Lung (tissue), 12 donors: ENCODE data around the gene CDHR2. TPM values are rescaled to one million over a fixed set of nuclear protein-coding genes. Genes with fewer than 3 reads are reported as not detected.
A peak's percentile ranks its signal among the peaks of the same experiment; 100 is the strongest.

Experiments
- ATAC-seq: fragments of 200-7000 bp; cut with Tn5 transposase; one replicate; pipeline ENCODE4 v1.9.1; 2020; ENCODE audit warnings: moderate number of reproducible peaks; ENCODE audit not compliant: insufficient read depth, low FRiP score
- DNase-seq, 3 donors: peaks; one replicate each; pipeline ENCODE4 v3.0.0-alpha.2; 2013 to 2017
- H3K27ac ChIP-seq, 2 donors: one replicate each; pipeline ENCODE4 v1.5.1; 2013; ENCODE audit warnings: mild to moderate bottlenecking in 2 of 2, moderate library complexity in 2 of 2, control low read depth in 1 of 2, inconsistent platforms in 1 of 2, low read depth in 1 of 2, low read length in 1 of 2
- H3K27me3 ChIP-seq, 3 donors: one replicate each; pipeline ENCODE4 v1.5.1; 2013; ENCODE audit warnings: low read length in 2 of 3; ENCODE audit not compliant: control insufficient read depth in 3 of 3, insufficient read depth in 3 of 3
- H3K36me3 ChIP-seq, 4 donors: one replicate each; pipeline ENCODE4 v1.5.1; 2013; ENCODE audit warnings: low read length in 4 of 4, mild to moderate bottlenecking in 1 of 4, moderate library complexity in 1 of 4; ENCODE audit not compliant: control insufficient read depth in 4 of 4, insufficient read depth in 4 of 4
- H3K4me1 ChIP-seq, 5 donors: one replicate each; pipeline ENCODE4 v1.5.1; 2013; ENCODE audit warnings: low read length in 5 of 5, mild to moderate bottlenecking in 2 of 5, moderate library complexity in 1 of 5; ENCODE audit not compliant: control insufficient read depth in 5 of 5, insufficient read depth in 5 of 5
- H3K4me3 ChIP-seq: one replicate; pipeline ENCODE4 v1.5.1; 2013; ENCODE audit warnings: mild to moderate bottlenecking, control low read depth, moderate library complexity
- H3K9ac ChIP-seq, 2 donors: one replicate each; pipeline ENCODE4 v1.5.1; 2013; ENCODE audit warnings: low read length in 2 of 2, control low read depth in 1 of 2; ENCODE audit not compliant: insufficient read depth in 1 of 2
- H3K9me3 ChIP-seq, 4 donors: one replicate each; pipeline ENCODE4 v1.5.1; 2013; ENCODE audit warnings: low read length in 3 of 4, mild to moderate bottlenecking in 1 of 4, moderate library complexity in 1 of 4; ENCODE audit not compliant: control insufficient read depth in 4 of 4, insufficient read depth in 3 of 4
- CTCF ChIP-seq: IDR thresholded peaks from 2 replicates; pipeline ENCODE4 v1.5.1; 2012; ENCODE audit warnings: mild to moderate bottlenecking; ENCODE audit errors: control extremely low read depth, extremely low read depth
- WGBS, 2 donors: extraction: QIAGEN DNeasy Blood & Tissue Kit; methylation state at CpG; one replicate each; pipeline ENCODE4 v1.1.7; 2013; 5-methylcytosine and 5-hydroxymethylcytosine counted together
- polyA plus RNA-seq, 2 donors: library from polyadenylated mRNA; stranded (reverse); fragments of 200-250 nt; gene quantifications; one replicate each; pipeline ENCODE4 v1.2.1, GENCODE V29; 2013
- total RNA-seq, 2 donors: library from RNA; depleted of rRNA in 1 of 2; stranded (reverse); fragments of >200 nt in 1 of 2; gene quantifications; one replicate each; pipeline ENCODE4 v1.2.1, GENCODE V29; 2014 to 2021
- donor health status: control.
- donor health status: control.
- donor health status: Bipolar disorder and iron deficiency.
- donor health status: healthy.
- donor health status: DM: yes; HTN: yes; CAD: no.

CDHR2 gene
- total and polyA plus RNA-seq, 4 donors = 0.02 to 1.5 (median 0.42) TPM

- WGBS, 2 donors = 0% methylated on average over 37 to 63 of the region's 63 CpGs
- Histone ChIP-seq H3K27me3 (no peaks in the 10 kb centered on the region), H3K9ac (peak within 1 kb of the TSS; percentile 80 to 92), H3K4me3 (peak within 1 kb of the TSS; percentile 68), H3K27ac (peak within 1 kb of the TSS; percentile 97 to 98), H3K4me1 (peaks cover 20 to 52% (median 33%) of the 10 kb centered on the region in 5 donors), H3K36me3 (peaks cover 0 to 2% (median 0%) of the 10 kb centered on the region in 4 donors), H3K9me3 (no peaks in the 10 kb centered on the region)
- peak; percentile 99 for DNase-seq
- peak; percentile 82 for ATAC-seq
- no peak for TF ChIP-seq CTCF
Measured at GRCh38 chr5:176536902-176537553, 12.1 kb upstream of the CDHR2 start, which contains the start of gene RNF44. Gene RNF44, minus strand, starts transcription at chr5:176537402. Its CDS starts 4,930 bp downstream, at chr5:176532472.

GRCh38 chr5:176537554-176538229 lies 11.4 kb upstream of the CDHR2 start:
- no peaks in the 10 kb centered on the region for H3K27me3 ChIP-seq
- peak overlapping the region; percentile 97 to 98 for H3K27ac ChIP-seq
- peak; percentile 78 for ATAC-seq
- WGBS, 2 donors = 0 to 1% methylated on average over 43 of the region's 43 CpGs
- peak; percentile 99 to 100 (median 99) for DNase-seq
- no peak for TF ChIP-seq CTCF
- H3K4me3 ChIP-seq = peak overlapping the region; percentile 68
- no peaks in the 10 kb centered on the region for H3K9me3 ChIP-seq
- no peaks in the 10 kb centered on the region for H3K36me3 ChIP-seq
- H3K4me1 ChIP-seq = peaks cover 20 to 55% (median 35%) of the 10 kb centered on the region in 5 donors
- H3K9ac ChIP-seq = peak overlapping the region; percentile 80 to 92

GRCh38 chr5:176538230-176538988 lies 10.7 kb upstream of the CDHR2 start:
- no peak overlapping the region for H3K4me3 ChIP-seq
- 30 to 37% methylated on average over 13 of the region's 13 CpGs for WGBS, 2 donors
- H3K4me1 ChIP-seq = peaks cover 17 to 49% (median 29%) of the 10 kb centered on the region in 5 donors

More at GRCh38 chr5:176538230-176538988, 10.7 kb upstream of the CDHR2 start:
- Histone ChIP-seq H3K36me3 (no peaks in the 10 kb centered on the region), H3K9ac (peak overlapping the region in 1 of 2 donors; percentile 45), H3K27me3 (no peaks in the 10 kb centered on the region), H3K9me3 (no peaks in the 10 kb centered on the region), H3K27ac (peak overlapping the region; percentile 57 to 64)
- DNase-seq (peak; percentile 14 to 49 (median 47)), ATAC-seq (no peak)
- TF ChIP-seq CTCF = no peak
